HG03196 (cell line): ENCODE results near the gene SP2.

ENCODE experiments used
- ATAC-seq: cut with Tn5 transposase; IDR thresholded peaks from one replicate; pipeline ENCODE4 v1.9.1; 2021; ENCODE audit not compliant: unreplicated experiment

Gene SP2

DNA sequence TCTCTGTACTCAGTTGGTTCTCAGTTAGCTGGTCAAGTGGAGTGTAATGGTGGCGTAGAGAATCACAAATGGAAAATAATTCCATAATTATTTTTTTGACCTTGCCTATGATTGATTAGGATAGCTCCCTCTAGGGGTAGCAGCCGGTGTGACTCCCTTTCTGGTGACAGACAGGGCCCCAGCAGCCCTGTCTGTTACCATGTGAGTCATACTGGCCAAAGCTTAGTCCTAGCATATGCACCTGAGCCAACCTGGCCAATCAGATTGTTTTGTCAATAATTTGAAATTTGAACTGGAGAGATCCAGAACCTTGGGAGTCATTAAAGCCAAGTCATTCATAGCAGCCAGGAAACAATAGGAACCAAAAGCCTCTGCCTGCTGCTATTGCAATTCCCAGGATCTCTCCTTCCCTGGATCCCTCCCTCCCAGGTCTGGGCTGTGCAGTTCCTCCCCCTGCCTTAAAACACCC lies 50.9 kb downstream of the SP2 start:
- ATAC-seq, result peak; percentile 40

- no peak for ATAC-seq
Observed at GRCh38 chr17:47948706-47949196, 52.7 kb downstream of the SP2 start.

GRCh38 chr17:47949197-47949759 lies 53.2 kb downstream of the SP2 start:
- ATAC-seq, result peak; percentile 55

DNA sequence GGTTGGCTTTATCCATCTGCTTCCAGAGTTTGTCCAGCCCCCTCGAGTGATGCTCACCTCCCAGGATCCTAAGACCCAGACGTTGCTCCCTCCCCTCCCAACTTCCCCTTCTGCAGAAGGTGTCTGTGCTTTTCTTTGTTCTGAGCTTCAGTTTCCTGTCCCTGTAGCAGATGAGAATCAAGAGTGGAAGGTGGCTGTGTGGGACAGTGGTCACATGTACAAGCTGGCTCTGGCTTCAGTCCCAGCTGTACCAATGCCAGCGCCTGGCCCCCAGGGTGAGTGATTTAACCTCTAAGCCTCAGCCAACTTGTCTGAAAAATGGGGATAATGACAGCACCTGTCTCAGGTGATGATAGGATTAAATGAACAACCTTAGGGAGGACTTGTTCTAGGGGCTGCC lies 53.9 kb downstream of the SP2 start:
- no peak for ATAC-seq

DNA sequence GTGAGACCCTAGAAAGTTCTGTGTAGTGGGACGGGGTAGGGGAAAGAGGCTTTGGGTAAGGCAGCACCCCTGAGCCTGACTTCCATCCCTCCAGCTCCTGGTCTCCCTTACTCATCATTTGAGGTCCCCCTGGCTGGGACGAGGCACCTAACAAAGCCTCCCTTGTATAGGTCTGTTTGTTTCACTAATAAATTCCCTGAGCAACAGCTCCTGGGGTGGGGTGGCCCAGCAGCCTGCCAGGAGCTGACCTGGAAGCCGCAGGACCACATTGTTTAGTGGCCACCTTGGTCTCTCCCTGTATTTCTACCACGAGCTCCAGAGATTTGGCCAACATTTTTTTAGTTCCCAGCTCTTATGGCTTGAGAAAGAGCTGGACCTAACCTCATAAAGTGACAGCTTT lies 54.4 kb downstream of the SP2 start:
- no peak for ATAC-seq

GRCh38 chr17:47952171-47953021 lies 56.4 kb downstream of the SP2 start:
- ATAC-seq, result no peak

DNA sequence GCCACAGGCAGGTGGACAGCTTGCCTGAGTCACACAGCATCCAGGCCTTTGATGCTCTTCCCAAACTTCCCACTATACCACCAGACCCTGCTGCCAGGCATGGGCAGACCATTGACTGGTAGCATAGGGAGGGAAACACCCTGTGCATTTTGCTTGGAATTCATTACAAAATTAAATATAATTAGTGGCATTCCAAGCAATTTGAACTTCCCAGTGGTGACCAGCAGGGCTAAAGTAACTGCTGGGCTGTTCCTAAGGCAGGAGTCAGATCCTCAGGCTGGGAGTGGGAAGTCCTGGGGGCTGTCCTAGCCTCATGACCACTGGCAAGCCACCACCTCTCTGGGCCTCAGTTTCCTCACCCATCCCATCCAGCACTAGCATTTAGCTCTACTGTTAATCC lies 57.9 kb downstream of the SP2 start:
- ATAC-seq, result no peak

DNA sequence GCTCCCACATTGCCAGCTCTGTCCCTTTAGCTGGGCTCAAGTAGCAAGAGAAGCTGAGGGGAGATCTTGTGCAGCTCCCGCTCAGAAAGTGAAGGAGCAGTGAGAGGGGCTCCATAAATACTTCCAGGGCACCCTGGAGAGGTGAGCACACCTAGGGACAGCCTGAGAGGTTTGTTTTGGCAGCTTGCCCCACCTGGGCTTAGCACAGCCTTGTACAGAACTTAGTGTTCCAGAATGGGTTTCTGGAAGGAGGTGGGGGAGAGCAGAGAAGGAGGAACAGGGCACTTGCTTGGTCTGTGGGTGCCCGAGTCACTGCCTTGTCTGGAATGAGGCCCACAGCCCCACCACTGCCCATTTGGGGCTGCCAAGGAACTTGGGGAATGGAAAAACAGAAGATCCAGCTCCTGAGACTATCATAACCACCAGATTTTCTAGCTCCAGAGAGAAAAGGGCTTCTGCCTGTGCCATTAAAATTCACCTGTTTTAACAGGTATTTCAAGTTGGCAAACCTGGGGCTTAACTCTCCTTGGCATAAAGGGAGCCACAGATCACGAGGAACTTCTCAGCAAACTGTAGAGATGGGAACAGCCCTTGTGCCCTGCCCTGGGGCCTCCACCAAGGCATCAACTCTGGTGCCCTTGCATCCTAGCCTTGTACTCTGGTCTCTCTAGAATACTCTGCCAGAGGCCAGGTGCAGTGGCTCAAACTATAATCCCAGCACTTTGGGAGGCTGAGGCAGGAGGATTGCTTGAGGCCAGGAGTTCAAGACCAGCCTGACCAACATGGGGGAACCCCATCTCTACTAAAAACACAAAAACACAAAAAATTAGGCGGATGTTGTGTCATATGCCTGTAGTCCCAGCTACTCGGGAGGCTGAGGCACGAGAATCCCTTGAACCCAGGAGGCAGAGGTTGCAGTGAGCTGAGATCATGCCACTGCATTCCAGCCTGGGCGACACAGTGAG lies 59.7 kb downstream of the SP2 start:
- no peak for ATAC-seq

- ATAC-seq, result no peak
Observed at GRCh38 chr17:47956791-47957590, 61.0 kb downstream of the SP2 start.

GRCh38 chr17:47957591-47958490 lies 61.8 kb downstream of the SP2 start, which contains the start of gene PRR15L:
Gene PRR15L, minus strand, starts transcription at chr17:47957883. Its CDS starts 4,649 bp downstream, at chr17:47953234.
- no peak for ATAC-seq

DNA sequence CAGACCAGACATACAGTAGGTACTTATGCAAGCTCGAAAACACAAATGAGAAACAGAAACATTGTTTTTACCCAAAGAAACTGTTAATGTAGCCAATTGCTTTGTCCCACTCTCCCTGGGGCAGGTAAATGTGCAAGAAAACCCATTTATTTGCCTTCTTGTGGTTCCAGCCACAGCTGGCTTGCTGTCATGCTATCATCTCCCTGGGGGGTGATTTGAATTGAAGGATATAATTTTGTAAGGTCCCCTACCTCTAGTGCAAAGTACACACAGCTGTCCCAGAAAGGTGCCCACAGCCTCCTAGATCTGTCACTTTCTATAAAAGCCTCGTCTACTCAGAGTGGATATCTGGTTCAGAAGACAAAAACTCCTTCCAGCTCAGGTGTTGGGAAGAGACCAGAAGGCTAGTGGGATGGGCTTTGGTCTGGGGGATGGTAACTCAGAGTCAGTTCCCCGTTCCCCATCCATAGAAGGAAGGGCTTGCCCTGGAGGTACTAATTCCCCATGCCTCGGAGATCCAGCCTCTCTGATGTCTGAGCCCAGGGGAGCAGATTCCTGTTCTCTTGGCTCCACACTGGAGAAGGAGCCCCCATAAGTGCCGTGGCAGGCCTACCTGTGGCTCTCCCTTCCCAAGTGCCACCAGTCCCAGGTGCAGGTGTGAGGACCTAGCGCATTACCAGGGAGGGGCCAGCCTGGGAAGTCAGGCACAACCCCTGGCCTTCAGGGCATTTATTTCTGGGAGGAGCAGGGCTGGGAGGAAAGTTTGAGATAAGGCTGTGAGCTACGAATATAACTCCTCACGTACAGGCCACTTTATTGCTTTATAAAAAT lies 64.0 kb downstream of the SP2 start:
- no peak for ATAC-seq

DNA sequence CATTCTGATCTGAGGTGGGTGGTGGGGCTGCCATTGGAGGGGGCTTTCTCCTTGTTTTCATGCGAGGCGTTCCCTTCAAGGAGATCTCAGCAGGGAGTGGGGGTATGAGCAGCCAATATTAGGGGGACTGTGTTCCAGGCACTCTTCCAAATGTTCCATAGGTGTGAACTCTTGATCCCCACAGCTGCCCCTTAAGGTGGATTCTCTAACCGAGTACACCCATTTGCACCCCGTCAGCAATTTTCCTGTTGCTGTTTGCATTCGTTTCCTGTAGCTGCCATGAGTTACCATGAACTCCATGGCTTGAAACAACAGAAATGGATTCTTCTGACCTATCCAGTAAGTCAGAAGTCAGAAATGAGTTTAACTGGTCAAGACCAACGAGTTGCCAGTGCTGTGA lies 65.4 kb downstream of the SP2 start:
- ATAC-seq, result no peak

DNA sequence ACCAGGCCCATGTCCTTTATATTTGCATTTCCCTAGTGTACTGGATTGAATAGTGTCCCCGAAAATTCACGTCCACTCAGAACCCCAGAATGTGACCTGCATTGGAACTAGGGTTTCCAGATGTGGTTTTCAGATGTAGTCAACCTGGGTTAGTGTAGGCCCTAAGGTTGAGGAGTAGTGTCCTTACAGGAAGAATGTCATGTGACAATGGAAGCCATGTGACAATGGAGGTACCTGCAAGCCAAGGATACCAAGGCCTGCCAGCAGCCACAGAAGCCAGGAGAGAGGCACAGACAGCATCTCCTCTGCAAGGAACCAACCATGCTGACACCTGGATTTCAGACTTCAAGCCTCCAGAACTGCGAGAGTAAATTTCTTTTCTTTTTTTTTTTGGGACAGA lies 66.9 kb downstream of the SP2 start:
- no peak for ATAC-seq

- ATAC-seq, result no peak
Observed at GRCh38 chr17:47964856-47965255, 68.8 kb downstream of the SP2 start.

DNA sequence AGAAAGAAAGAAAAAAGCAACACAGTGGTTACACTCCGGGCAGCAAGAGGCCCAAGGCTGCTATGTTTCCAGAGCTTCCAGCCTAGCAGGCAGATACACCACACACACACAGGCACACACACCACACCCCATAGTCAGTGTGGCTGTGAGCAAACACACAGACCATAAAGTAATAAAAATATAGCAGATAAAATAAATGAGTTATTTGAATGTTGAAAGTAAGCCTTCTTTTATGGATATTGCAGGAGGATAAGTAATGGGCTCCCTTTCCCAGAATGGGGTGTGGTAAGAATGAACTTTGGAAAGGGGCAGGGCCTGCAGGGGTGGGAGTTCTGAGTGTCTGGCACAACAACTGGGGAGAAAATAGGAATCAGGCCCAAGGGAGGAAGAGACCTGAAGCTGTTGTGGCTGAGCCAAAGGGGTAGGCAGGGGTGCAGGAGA lies 70.1 kb downstream of the SP2 start:
- ATAC-seq, result no peak

- no peak for ATAC-seq
Observed at GRCh38 chr17:47967607-47968252, 71.7 kb downstream of the SP2 start.

DNA sequence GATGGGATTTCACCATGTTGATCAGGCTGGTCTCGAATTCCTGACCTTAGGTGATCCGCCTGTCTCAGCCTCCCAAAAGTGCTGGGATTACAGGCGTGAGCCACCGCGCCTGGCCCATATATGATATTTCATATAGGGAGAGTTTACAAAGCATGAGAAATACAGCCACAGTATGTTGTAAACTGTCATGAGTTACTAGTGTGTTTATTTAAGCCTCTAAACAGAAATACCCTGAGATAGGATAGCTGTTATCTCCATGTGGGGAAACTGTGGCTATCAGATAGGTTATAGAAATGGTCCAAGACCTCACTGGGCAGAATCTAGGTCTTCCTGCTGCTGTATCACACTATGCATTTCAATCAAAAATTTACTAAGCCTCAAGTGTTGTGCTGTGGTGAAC lies 72.8 kb downstream of the SP2 start:
- ATAC-seq, result no peak
